ENCODE results near the gene TEX22. TPM values are rescaled to one million over a fixed set of nuclear protein-coding genes. Genes with fewer than 3 reads are reported as not detected.

Gene TEX22, protein sequence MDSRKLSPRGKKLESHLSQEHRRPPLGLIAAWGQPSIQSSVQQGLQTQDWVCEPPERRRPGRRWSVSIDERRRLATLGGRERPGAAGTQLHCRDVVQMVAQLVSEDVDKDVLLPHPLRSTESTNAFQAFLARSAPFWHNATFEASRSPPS
- 0.17 and 0.39 TPM in 2 replicates for total RNA-seq

DNA sequence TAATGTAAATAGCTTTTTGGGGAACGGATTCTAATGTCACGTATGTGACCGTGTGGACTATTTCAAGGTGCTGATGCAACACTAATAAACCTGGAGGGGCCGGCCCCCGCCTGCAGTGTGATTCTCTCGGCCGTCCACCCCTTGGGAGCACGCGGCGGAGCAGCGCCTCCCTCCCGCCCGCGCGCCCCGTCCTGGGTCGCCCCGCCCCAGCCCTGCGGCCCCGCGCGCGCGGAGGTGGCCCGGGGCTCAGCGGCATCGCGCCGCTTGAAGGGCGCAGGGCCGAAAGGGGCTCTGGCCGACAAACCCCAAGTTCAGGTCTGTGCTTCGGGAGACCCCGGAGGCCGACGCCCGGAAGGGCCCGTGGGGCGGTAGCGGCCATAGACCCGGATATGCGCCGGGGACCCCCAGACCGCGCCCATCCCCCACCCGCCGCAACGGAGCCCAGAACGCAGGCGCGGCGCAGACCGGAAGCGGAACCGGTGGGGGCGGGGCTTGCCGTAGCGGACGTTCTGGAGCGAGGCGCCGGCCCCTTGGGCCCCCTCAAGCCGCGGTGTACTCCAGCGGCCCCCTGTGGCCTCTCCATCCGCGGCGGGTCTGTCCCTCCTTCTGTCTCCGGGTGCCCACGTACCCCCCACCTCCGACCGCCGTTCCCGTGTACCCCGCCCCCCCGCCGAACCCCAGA is at the start of gene TEX22:
Gene TEX22, plus strand, starts transcription at position 495 of the 682 bp plus-strand sequence. CDS start 803 bp downstream, outside the sequence.

DNA sequence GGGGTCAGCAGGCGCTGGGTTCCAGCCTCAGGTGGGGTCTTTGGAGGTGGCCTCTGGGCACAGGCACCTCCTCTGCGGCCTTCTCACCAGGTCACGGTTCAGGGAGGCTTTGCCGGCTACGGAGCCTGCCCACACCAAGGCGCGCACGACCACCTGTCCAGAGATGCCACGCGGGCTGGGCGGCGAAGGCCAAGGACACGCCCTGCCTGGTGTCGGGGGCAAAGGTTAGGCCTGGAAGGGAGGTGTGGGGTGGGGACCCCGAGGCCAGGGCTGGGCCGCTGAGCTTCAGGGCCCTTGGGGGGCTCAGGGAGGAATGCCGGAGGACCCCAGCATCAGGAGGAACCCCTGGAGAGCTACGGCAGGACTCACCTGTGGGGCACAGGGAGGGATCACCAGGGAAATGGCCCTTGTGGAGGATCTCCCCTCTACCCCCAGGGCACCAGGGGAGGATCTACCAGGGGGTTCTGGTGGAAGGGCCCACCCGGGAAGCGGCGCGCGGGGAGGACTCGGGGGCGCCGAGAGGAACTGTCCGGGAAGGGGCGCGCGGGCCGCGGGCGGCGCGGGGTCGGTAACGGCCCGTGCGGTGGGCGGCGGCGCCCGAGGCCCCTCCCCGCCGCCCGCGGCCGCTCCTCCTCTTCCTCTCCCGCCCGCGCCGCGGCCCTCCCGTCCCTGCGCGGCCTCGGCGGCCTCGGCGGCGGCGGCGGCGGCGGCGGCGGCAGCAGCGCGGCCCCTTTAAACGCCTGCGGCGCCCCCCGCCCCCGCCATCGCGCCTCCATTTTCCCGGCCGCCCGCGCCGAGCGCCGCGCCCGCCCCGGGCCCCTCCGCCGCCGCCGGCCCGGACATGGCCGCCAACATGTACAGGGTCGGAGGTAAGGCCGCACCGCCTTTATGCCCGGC is 21.1 kb downstream of the TEX22 start, which contains the start of gene MTA1:
Gene MTA1, plus strand, starts transcription at position 633 of the 897 bp plus-strand sequence. Its CDS starts 209 bp downstream, at position 842.

Other genes starting within 250 kb of the TEX22 start
- 1.3 and 4.0 TPM in 2 replicates for gene JAG2, start 229.8 kb upstream of the TEX22 start, total RNA-seq
- gene NUDT14, start 217.2 kb upstream of the TEX22 start, total RNA-seq, result 8.7 and 16.6 TPM in 2 replicates
- 37.7 and 73.1 TPM in 2 replicates for gene BTBD6, start 150.0 kb upstream of the TEX22 start, total RNA-seq
- gene BRF1, start 97.5 kb upstream of the TEX22 start, total RNA-seq, result 29.8 and 41.4 TPM in 2 replicates
- 56.4 and 101 TPM in 2 replicates for gene PACS2, start 83.8 kb upstream of the TEX22 start, total RNA-seq
- 39.4 and 61.5 TPM in 2 replicates for gene MTA1, start 21.3 kb downstream of the TEX22 start, total RNA-seq
- 89.3 and 154 TPM in 2 replicates for gene CRIP2, start 76.3 kb downstream of the TEX22 start, total RNA-seq
- 5.1 and 7.4 TPM in 2 replicates for gene CRIP1, start 88.3 kb downstream of the TEX22 start, total RNA-seq
- gene TEDC1, start 92.7 kb downstream of the TEX22 start, total RNA-seq, result 3.2 and 4.9 TPM in 2 replicates
- 8.9 and 13.0 TPM in 2 replicates for gene TMEM121, start 128.0 kb downstream of the TEX22 start, total RNA-seq